A673 (cell line): ENCODE measurements around the gene TCEA2.

Source experiments
- EZH2 ChIP-seq: fragments of 200-600 bp; sonication (generic); IDR thresholded peaks from 2 replicates; pipeline ENCODE4 v1.6.1; 2017; ENCODE audit warnings: borderline replicate concordance, low read depth, mild to moderate bottlenecking, mixed read lengths, antibody characterized with exemption, low read length; ENCODE audit not compliant: poor library complexity, severe bottlenecking
- TF ChIP-seq, protein P1 (sequence below): fragments of 300-800, 200-600 bp; sonication (generic); conservative IDR thresholded peaks from 2 replicates; pipeline ENCODE4 v1.5.1; 2017; ENCODE audit warnings: low read depth, mild to moderate bottlenecking, antibody characterized with exemption, low read length, moderate library complexity, mixed read lengths

DNA sequence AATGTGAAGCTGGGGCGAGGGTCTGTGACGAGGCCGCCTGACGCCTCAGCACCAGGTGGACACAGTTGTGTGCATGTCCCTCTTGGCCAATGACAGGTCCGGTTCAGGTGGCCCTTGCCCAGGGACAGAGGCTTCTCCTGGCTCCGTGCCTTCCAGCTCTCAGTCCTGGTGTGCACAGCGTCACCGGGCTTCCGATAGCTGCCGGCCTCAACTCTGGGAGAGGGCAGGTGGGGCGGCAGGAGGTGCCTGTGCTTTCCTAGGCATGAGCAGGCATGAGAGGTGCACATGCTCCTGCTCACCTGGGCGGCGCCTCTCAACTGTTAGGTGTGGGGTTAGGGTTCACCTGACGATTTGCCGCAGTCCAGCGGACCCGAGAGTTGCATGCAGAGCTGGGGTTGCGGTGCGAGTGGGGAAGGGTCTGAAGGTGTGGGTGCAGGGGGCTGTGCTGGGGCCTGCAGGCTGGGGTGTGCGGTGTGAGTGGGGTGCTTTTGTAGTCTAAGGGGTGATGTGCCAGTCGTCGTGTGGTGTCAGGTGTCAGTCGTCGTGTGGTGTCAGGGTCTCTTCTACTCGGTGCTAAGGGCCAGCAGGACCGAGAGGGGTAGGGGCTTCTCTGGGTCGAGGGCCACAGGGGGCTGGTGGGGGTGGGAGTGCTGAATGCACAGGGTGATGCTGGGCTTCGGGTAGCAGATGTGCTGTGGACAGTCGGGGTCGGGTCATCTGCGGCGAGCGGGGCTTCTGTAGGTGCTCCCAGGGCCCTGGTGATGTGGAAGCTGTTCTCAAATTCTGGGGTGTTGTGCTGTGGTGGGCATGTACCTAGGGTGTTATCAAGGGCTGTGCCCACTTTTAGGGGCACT is 9.8 kb upstream of the TCEA2 start:
- TF ChIP-seq, protein P1, sequence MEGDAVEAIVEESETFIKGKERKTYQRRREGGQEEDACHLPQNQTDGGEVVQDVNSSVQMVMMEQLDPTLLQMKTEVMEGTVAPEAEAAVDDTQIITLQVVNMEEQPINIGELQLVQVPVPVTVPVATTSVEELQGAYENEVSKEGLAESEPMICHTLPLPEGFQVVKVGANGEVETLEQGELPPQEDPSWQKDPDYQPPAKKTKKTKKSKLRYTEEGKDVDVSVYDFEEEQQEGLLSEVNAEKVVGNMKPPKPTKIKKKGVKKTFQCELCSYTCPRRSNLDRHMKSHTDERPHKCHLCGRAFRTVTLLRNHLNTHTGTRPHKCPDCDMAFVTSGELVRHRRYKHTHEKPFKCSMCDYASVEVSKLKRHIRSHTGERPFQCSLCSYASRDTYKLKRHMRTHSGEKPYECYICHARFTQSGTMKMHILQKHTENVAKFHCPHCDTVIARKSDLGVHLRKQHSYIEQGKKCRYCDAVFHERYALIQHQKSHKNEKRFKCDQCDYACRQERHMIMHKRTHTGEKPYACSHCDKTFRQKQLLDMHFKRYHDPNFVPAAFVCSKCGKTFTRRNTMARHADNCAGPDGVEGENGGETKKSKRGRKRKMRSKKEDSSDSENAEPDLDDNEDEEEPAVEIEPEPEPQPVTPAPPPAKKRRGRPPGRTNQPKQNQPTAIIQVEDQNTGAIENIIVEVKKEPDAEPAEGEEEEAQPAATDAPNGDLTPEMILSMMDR = no peak
- TF ChIP-seq EZH2 = no peak
